Measurements from ENCODE around the gene CBLN1.

Gene CBLN1

DNA sequence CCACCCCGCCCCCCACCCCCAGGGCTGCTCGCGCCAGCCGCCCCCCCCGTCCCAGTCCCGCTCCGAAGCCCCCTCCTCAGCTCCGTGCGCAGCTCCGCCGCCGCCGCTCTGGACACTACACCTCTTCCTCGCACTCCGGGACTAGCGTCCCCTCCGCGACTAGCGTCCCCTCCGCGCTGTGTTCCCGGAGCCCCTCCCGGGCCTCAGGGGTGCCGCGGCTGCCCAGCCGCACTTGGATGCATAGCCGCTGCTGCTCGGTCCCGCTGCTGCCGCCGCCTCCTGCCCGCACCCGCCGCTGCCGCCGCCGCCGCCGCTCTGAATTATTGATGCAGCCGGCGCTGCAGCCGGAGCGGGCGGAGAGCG, at the start of gene CBLN1:
CBLN1 (minus strand) TSS at position 359 of the 363 bp plus-strand sequence. CDS start 373 bp downstream, outside the sequence.
- DNase-seq (ENCODE audit: low read depth, low spot score), result no peak

DNA sequence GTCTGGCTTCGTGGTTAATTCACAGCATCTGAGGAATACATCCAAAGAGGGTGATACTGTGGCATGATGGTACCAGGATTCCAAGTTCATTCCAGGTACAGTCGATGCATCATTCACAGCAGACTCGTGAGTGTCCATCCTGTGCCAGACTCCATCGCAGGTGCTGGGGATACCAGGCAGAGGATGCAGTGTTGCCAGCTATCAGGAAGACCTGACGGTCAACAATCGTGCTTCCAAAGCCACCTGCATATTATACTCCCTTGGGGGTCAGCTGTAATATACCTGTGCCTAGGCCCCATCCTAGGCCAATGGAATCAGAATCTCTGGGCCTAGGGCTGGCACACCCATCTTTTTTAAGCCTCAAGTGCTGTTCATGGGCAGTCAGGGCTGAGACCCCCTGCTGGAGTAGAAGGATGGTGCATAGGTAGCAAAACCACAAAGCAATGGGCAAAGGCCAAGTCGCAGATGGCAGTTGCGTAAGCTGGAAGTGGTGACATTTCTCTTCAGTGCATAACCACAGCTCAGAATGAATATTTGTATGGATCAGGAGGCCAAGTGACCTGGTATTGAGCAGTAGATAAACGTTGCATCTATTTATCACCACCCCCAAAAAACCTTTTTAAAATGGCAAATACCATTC, 49.0 kb upstream of the CBLN1 start:
- no peak for DNase-seq (ENCODE audit: low read depth, low spot score)

DNA sequence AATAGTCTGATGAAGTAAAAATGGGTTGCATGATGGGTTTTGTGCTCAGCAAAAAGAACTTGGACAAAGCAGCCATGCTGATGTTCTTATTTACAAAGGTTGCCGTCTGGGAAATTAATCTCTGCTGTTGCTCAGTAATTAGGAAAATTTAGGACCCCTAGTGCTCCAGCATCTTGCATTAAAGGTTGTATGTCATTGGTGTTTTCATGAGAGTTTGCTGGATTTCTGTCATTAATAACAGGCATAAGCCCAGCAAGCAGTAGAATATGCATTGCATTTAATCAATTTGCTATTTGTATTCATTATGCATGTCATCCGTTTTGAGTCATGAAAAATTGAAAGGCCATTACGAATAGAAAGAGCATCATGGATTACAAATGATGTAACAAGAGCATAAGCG, 46.7 kb upstream of the CBLN1 start:
- DNase-seq (ENCODE audit: low read depth, low spot score), result no peak

DNA sequence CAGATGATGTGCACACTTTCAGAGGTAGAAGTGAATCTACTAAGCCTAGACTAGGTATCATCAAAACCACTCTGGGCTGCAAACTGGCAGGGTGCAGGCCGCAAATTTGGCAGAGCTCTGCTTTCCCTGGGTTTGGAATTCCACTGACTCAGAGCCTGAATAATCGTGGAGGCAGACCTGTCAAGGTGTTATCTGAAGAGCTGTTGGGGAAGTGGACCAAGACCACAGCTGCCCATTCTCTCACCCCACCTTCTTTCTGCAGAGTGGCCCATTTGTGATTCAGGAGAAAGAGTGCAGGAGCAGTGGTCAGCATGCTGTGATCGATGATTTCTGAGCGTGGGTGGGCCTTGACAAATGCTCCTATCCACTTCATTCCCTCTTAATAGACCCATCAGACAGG, 45.8 kb upstream of the CBLN1 start:
- no peak for DNase-seq (ENCODE audit: low read depth, low spot score)

DNA sequence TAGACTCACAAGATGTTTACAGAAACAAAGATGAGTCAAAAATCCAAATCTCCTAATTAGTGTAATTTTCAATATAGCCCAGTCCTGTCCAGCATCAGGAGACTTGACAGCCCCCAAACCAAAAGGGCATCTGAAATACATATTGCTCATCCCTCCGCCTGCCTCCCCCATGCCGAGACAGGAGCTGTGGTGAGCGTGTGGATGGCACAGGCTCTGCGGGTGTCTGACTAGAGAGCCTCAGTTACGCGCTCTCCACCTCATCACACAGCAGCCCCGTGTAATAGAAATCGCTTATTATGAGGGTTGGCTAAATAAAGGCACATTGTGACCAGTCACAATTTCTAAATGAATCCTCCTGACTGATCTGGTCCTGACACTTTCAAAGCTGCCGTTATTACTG, 43.1 kb upstream of the CBLN1 start:
- no peak for DNase-seq (ENCODE audit: low read depth, low spot score)

DNA sequence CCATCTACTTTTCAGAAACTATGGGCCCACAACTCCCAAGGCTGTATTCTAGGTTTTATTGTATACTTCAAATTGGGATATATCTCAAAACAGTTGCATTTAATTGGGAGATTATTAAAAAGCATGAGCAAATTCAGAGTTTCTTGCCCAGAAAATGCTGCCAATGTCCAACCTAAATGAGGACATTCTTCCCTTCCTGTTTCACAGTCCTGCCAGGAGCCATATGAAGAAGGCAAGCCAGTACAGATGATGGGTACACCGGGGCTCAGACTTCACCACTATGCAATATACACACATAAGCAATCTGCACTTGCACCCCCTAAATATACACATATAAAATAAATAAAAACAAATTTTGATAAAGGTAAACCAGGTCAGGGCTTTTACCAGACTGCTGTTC, 34.0 kb upstream of the CBLN1 start:
- DNase-seq (ENCODE audit: low read depth, low spot score), result no peak

DNA sequence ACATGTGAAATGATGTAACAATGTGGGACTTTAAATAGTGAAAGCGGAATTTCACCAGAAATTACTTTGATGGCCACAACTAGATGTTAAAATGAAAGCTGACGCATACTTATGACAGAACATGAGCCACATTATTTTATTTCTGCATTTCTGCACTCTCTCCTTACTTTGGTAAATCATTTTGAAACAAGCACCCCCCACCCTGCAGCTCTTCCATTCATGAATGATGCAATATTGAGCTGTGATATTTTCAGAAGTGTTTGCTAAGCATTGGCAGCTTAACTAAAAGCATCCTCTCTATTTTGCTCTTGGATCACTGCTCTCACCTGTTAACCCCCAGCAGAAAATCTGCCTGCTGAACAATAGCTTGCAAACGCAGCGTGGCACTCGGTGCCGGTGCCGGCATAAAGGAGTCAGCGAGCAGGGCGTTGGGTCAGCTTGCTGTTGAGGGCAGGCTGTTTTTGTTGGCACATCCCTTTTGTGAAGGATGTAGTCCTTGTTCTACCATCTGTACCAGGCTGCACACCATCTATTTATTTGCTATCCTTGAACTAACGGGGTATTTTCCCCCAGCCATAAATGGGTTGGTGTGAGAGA, 30.8 kb upstream of the CBLN1 start:
- no peak for DNase-seq (ENCODE audit: low read depth, low spot score)

DNA sequence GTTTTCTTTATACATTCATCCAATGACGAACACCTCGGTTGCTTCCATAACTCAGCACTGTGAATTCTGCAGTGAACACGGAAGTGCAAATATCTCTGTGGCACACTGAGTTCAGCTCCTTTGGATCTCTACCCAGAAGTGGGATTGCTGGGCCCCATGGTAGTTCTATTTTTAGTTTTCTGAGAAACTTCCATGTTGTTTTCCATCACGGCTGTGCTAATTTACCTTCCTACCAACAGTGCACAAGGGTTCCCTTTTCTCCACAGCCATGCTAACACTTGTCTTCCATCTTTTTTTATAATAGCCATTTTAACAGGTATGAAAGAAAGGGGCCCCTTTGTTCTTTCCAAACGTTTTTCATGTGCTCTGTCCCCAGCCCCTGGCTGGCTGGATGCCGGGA, 30.2 kb upstream of the CBLN1 start:
- DNase-seq (ENCODE audit: low read depth, low spot score), result no peak

DNA sequence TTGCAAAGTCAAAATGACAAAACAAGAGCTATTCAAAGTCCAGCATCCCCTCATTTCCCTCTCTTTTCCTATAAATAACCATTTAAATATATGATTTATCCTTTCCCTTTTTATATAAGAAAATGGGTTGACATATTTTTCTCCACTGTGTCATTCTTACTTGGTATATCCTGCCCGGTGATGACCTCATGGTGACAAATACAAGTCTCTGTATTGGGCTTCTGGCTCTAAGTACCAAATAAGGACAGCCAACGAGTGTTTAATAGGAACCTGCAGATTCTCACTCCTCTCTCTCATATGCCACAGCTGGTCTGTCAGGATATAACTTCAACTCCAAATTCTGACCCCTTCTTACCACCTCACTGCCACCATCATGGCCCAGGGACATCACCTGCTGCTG, 25.5 kb upstream of the CBLN1 start:
- no peak for DNase-seq (ENCODE audit: low read depth, low spot score)

DNA sequence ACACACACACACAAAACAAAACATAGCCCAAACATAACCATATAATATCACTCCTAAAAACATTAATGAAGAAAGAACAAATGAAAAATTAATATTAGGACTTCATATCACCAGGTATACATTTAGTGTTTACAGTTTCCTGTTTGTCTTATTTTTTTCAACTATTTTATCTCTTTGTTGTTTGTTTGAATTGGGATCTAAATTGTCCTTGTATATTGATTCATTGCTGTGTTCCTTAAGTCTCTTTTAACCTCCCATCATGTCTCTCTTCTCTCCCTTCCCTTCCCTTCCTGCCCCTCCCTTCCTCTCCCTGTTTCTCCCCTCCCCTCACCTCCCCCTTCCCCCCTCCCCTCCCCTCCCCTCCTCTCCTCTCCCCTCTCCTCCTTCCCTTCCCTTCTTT, 23.8 kb upstream of the CBLN1 start:
- DNase-seq (ENCODE audit: low read depth, low spot score), result no peak

DNA sequence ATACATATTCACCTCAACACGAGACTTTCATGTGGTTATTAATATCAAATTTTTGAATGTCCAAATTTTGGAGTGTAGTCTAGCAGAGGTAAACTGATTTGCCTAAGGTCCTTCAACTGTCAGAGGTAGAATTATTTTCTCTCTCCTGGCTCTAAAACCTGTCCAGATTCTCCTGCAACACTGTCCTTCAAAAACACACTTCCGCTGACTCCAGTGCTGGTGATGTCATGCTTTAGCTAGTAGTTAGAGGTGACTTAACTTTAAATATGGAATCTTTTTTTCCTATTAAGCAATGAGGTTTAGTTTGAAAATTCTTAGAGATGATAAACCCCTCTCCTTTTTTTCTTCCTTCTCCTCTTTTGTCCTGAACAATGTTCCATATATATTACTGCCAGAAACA, 10.8 kb upstream of the CBLN1 start:
- no peak for DNase-seq (ENCODE audit: low read depth, low spot score)

DNA sequence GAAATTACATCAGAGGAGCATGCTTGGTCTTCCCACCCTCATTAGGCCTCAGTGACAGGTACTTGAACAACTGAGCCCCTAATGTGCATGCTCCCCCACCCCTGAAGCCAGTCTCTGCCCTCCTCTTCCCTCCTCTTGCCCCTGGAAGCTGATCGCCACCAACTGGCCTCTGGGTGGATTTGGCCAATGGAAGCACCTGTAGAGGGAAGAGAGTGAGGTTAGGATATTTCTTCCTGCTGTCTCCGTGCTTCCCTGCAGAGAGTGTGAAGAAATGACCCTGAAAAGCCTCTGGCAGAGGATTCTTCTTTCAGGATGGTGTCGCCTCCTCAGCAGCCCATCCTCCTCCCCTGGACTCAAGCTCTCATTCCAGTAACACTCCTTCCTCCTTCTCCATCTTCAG, 5.9 kb upstream of the CBLN1 start:
- no peak for DNase-seq (ENCODE audit: low read depth, low spot score)

DNA sequence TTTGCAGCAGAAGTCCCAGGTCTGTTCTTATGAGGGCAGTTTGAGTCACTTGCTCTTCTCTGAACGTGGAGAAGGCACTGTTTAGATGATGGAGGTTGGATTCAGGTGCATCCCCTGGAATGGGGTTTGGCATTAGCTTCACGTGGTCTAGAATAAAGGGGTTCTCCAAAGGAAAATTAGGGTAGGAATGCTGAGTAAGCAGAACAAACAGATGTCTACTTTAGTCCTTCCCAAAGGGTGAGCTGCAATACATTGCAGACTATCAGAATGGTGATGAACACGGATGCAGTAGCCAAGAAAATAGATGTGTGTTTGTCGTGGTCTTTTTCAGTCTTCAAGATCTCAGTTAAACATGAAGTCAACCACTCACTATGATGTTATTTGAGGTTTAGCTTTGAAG, 3.3 kb upstream of the CBLN1 start:
- DNase-seq (ENCODE audit: low read depth, low spot score), result no peak

DNA sequence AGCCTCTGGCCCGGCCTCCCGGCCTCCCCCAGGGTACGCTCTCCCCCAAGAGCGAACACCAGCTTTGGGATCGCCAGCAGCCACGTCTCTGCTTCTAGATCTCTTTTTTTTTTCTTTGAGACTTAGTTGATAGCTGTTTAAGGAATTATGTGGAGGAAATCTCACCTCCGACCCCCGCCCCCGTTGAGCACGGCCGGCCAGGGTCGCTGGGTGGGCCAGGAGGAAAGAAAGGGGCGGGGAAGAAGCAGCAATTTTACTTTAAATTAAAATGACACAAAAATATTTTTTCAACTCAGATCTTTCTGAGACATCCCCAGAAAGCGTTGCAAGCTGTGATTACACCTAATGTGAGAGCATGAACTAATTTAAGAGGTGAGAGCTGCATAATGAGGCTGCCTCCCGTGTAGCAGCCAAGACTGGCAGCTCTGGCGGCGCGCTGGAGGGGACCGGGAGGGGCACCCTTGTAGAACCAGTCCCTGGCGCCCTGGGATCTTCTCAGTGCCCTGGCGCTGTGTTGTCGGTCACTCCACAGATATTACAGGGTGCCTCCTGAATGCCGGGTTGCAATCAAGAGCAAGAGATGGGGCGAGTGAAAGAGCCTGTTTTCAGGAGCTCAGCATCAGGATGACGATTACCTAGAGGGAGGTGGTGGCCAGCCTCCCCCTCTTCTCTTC, 1.9 kb upstream of the CBLN1 start:
- no peak for DNase-seq (ENCODE audit: low read depth, low spot score)

DNA sequence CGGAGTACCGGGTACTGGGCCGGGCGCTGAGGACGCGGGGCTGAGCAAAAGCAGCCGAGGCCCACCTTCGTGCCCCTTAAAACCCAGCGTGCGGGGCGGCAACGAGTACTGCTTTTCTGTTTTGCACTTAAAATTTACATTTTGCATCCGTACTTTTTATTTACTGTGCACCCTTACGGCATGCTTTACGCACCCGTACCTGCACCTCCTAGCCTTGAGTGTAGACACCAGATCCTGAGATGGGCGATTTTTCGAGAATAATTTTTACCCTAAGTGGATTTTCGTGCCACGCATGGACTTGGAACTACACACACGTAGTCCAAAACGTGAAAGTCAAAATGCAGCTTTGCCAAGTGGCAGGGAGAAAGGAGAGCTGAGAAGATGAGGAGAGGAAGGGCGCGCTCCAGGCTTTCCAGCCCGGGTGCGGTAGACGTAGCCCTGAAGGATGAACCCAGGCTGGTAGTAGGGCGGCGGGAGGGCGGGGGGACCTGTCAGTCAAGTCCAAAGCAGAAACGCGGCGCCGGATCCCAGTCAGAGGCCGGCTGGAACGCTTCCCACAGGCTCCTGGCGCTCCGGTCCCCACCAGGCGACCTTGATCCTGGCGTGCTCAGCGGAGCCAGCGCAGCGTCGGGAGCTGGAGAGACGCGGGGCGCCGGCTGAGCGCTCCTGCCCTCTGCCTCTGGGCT, 1.2 kb upstream of the CBLN1 start:
- DNase-seq (ENCODE audit: low read depth, low spot score), result no peak

DNA sequence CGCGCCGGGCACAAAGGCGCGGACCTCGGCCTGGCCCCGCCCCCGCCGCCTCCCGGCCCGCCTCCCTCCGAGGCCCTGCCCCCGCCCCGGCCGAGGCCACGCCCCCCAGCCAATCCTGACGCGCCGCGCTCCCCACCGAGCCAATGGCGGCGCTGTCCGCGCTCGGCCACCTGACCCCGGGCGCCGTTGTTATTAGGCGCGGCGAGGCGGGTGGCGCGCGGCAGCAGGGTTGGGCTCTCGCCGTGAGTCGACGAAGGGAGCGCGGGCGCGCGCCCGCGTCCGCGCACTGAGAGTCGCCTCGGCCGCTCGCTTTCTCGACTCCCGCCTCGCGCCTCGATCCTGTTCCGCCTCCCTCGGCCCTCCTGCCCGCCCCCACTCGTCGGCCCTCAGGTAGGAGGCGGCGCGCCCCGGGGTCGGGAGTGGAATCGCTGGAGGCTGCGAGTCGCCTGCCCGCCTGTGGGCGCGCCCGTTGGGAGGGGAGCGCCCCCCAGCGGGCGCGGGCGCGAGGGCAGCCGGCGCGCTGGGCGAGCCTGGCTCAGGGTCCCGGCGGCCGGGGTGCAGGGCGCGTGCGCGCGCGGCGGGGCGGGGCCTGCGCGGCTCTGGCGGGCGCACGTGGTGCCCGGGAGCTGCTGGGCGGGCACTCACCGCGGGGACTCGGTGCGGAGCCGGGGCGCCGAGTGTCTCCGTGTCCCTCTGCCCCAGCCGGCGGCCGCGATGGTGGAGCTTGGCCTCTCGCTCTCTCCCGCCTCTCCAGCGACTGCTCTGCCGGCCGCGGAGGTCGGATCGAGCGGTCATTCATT, 405 bp upstream of the CBLN1 start:
- DNase-seq (ENCODE audit: low read depth, low spot score), result no peak

DNA sequence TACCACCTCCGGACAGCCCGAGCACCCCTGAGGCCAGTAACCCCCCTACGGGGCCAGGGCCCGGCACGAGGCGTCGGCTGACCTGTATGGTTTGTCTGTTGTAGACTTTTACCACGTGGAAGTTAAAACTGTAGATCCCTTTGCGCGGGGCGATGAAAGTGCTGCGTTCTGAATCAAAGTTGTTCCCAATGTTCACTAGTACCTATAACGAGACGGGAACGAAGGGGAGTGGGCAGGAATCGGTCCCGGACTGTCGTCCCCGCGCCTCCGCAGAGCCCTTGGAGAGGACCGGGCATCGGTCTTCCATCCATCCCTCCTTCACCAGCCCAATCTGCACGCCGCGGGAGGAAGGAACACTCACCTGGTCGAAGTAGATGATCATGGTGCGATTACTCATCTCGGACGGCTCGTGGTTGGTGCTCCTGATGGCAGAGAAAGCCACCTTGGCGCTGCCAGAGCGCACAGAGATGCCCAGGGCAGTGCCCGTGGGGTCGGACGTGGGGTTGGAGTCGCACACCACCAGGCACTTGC, 732 bp downstream of the CBLN1 start:
- no peak for DNase-seq (ENCODE audit: low read depth, low spot score)

DNA sequence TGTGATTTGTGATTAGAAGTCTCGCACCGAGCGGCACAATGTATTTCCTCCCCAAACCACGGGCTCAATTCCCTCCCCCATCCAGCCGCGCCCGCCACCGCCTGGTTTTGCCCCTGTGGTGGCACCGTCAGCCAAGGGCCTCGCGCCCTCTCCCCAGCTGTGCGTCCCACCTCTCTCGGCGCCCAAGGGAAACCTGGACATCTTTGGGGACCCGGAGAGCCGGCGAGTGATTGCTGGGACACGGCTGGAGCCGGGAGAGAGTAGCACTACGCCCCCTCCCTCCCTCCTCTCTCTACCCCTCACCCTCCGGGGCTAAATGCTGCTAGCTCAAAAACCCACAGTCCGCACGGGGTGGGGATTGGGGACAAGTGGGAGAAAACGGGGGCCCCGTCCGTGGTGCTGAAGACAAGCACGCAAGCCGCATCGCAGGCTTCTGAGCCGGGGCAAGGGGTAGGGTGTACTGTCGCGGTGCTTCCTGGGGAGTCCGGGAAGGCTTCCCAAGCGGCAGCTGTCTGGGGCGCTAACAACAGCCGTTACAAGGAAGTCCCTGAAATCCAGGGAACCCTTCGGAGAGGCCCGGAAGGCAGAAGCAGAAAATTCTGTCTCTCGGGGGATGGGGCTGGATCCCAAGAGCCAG, 1.4 kb downstream of the CBLN1 start:
- no peak for DNase-seq (ENCODE audit: low read depth, low spot score)

DNA sequence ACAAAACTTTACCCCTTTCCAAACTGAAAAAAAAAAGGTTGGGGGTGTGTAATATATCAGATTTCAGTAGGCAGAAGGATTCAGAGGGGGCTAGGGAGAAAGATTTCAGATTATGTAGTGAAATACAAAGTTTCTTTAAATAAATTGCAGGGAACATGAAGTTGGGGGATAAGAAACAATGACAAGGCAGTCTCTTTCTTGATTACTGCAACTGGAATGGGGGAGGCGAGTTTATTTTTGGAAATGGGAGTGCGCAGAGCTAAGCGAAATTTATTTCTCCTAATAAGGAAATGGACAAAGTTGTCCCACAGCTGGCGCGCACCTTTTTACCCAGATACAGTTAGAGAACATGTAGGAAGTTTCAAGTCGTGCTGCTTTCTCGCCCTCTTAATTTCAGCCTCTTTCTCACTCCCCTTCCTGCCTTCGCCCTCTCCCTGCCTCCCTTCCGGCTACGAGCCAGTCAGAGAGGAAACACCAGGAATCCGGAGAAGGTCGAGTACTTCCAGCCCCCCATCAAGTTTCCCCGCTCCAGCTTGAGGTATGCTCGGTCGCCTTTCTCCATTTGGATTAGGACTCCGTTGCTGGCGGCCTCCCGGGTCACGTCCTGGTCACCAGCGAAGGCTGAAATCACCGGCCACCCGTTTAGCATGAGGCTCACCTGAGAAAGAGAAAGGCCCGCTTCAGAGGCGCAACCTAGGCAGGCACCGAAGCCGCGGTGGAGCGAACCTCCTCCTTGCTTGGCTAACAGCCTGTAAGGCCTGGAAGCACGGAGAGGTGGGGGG, 2.5 kb downstream of the CBLN1 start:
- no peak for DNase-seq (ENCODE audit: low read depth, low spot score)

DNA sequence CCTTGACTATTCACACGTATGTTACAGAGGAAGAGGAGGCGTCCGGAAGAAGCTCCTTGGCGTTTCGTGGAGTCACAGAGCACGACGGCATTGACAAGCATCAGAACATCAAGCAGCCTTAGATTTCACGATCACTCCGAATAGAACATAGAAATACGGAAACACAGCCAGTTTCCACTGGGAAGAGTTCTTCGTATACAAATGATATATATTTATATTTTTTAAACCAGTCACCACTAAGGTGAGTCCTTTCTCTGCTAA, 3.1 kb downstream of the CBLN1 start:
- no peak for DNase-seq (ENCODE audit: low read depth, low spot score)
